H1 (cell line): Measurements from ENCODE around the gene FSD1L. TPM values are rescaled to one million over a fixed set of nuclear protein-coding genes. Genes with fewer than 3 reads are reported as not detected.

Experiments
- SRF ChIP-seq: IDR thresholded peaks from 2 replicates; pipeline ENCODE4 v1.6.1; 2011; ENCODE audit warnings: mild to moderate bottlenecking, low read depth, low read length, moderate library complexity
- TEAD4 ChIP-seq: IDR thresholded peaks from 2 replicates; pipeline ENCODE4 v1.6.1; 2012; ENCODE audit warnings: low read depth, low read length, inconsistent platforms, mixed read lengths
- ZNF274 ChIP-seq: IDR thresholded peaks from 2 replicates; pipeline ENCODE4 v1.7.0; 2012; ENCODE audit warnings: low read length, borderline replicate concordance; ENCODE audit errors: extremely low read depth
- polyA plus RNA-seq, 7 experiments: library from polyadenylated mRNA; depleted of rRNA in 3 of 7; stranded (reverse) in 5 of 7; unstranded in 2 of 7; fragments of >200 nt in 5 of 7; fragments of 200-250 nt in 2 of 7; gene quantifications; 1 replicate in 5 of 7; 2 replicates in 1 of 7; 4 replicates in 1 of 7; pipeline versions ENCODE4 v1.2.1 to v1.2.3, GENCODE V29; 2011 to 2013; ENCODE audit warnings: missing spikeins in 2 of 7, mixed read lengths in 2 of 7
- total RNA-seq: library from RNA; stranded (reverse); fragmentation: NEBNext Ultra II Directional; extraction: Animal tissue kit (Norgen Biotek cat#: 25700); gene quantifications from 2 replicates; pipeline ENCODE4 v1.2.1, GENCODE V29; 2021
- TF ChIP-seq, protein P1 (sequence below): fragments of 300-600 bp; sonication (generic); IDR thresholded peaks from 2 replicates; pipeline ENCODE4 v1.7.1; 2012; ENCODE audit warnings: low read length, moderate library complexity, mild to moderate bottlenecking, inconsistent platforms; ENCODE audit not compliant: insufficient replicate concordance
- TF ChIP-seq, protein P2 (sequence below): IDR thresholded peaks from 2 replicates; pipeline ENCODE4 v1.6.1; 2011; ENCODE audit warnings: low read length, improper control_type of control experiment

The FSD1L gene
- total and polyA plus RNA-seq, 2 of the 8 experiments (the other 6 are each of a cell fraction or from before 2014, with no cell fraction given) = 0.91 to 4.8 TPM

DNA sequence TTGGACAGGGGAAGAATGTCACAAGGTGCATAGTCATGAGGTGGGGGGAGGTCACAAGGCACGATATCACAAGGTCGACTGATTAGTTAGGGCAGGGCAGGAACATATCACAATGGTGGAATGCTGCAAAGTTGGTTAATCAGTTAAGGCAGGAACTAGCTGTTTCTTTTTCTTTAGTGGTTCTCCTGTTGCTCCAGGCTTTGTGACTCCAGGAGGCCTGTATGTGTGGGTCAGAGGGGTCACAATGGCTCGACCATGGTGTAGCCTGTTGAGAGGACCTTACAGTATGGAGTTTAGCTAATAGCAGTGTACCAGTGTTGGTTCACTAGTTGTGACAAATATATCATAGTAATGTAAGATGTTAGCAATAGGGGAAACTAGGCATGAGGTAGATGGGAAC, 12.4 kb upstream of the FSD1L start (continued):
- TF ChIP-seq, protein P1, sequence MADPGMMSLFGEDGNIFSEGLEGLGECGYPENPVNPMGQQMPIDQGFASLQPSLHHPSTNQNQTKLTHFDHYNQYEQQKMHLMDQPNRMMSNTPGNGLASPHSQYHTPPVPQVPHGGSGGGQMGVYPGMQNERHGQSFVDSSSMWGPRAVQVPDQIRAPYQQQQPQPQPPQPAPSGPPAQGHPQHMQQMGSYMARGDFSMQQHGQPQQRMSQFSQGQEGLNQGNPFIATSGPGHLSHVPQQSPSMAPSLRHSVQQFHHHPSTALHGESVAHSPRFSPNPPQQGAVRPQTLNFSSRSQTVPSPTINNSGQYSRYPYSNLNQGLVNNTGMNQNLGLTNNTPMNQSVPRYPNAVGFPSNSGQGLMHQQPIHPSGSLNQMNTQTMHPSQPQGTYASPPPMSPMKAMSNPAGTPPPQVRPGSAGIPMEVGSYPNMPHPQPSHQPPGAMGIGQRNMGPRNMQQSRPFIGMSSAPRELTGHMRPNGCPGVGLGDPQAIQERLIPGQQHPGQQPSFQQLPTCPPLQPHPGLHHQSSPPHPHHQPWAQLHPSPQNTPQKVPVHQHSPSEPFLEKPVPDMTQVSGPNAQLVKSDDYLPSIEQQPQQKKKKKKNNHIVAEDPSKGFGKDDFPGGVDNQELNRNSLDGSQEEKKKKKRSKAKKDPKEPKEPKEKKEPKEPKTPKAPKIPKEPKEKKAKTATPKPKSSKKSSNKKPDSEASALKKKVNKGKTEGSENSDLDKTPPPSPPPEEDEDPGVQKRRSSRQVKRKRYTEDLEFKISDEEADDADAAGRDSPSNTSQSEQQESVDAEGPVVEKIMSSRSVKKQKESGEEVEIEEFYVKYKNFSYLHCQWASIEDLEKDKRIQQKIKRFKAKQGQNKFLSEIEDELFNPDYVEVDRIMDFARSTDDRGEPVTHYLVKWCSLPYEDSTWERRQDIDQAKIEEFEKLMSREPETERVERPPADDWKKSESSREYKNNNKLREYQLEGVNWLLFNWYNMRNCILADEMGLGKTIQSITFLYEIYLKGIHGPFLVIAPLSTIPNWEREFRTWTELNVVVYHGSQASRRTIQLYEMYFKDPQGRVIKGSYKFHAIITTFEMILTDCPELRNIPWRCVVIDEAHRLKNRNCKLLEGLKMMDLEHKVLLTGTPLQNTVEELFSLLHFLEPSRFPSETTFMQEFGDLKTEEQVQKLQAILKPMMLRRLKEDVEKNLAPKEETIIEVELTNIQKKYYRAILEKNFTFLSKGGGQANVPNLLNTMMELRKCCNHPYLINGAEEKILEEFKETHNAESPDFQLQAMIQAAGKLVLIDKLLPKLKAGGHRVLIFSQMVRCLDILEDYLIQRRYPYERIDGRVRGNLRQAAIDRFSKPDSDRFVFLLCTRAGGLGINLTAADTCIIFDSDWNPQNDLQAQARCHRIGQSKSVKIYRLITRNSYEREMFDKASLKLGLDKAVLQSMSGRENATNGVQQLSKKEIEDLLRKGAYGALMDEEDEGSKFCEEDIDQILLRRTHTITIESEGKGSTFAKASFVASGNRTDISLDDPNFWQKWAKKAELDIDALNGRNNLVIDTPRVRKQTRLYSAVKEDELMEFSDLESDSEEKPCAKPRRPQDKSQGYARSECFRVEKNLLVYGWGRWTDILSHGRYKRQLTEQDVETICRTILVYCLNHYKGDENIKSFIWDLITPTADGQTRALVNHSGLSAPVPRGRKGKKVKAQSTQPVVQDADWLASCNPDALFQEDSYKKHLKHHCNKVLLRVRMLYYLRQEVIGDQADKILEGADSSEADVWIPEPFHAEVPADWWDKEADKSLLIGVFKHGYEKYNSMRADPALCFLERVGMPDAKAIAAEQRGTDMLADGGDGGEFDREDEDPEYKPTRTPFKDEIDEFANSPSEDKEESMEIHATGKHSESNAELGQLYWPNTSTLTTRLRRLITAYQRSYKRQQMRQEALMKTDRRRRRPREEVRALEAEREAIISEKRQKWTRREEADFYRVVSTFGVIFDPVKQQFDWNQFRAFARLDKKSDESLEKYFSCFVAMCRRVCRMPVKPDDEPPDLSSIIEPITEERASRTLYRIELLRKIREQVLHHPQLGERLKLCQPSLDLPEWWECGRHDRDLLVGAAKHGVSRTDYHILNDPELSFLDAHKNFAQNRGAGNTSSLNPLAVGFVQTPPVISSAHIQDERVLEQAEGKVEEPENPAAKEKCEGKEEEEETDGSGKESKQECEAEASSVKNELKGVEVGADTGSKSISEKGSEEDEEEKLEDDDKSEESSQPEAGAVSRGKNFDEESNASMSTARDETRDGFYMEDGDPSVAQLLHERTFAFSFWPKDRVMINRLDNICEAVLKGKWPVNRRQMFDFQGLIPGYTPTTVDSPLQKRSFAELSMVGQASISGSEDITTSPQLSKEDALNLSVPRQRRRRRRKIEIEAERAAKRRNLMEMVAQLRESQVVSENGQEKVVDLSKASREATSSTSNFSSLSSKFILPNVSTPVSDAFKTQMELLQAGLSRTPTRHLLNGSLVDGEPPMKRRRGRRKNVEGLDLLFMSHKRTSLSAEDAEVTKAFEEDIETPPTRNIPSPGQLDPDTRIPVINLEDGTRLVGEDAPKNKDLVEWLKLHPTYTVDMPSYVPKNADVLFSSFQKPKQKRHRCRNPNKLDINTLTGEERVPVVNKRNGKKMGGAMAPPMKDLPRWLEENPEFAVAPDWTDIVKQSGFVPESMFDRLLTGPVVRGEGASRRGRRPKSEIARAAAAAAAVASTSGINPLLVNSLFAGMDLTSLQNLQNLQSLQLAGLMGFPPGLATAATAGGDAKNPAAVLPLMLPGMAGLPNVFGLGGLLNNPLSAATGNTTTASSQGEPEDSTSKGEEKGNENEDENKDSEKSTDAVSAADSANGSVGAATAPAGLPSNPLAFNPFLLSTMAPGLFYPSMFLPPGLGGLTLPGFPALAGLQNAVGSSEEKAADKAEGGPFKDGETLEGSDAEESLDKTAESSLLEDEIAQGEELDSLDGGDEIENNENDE = no peak
- TF ChIP-seq, protein P2, sequence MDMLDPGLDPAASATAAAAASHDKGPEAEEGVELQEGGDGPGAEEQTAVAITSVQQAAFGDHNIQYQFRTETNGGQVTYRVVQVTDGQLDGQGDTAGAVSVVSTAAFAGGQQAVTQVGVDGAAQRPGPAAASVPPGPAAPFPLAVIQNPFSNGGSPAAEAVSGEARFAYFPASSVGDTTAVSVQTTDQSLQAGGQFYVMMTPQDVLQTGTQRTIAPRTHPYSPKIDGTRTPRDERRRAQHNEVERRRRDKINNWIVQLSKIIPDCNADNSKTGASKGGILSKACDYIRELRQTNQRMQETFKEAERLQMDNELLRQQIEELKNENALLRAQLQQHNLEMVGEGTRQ = no peak
- no peak for TF ChIP-seq ZNF274
- no peak for TF ChIP-seq TEAD4
- TF ChIP-seq SRF = no peak
